Measurements from ENCODE around the gene ZFY. TPM values are rescaled to one million over a fixed set of nuclear protein-coding genes. Genes with fewer than 3 reads are reported as not detected.

The ZFY gene
- total and polyA plus RNA-seq, 8 donors, result 0.03 to 5.7 (median 2.5) TPM; not detected in 5

- H3K4me3 ChIP-seq, result no peak overlapping the region
- no peaks in the 10 kb centered on the region for H3K36me3 ChIP-seq
- DNase-seq, result no peak
- 100% methylated on average over 2 of the region's 2 CpGs; no CpG with 5 or more reads in 1 of the 2 donors for WGBS, 2 donors
- H3K4me1 ChIP-seq, result no peaks in the 10 kb centered on the region
- no peak overlapping the region for H3K27ac ChIP-seq
- intact Hi-C loops (cut with DNase I), result no loop called here
- H3K27me3 ChIP-seq, result no peaks in the 10 kb centered on the region
- no peak for FAIRE-seq
- TF ChIP-seq CTCF (IDR thresholded peaks at IDR 0.05), result no peak
- H3K9me3 ChIP-seq, result no peaks in the 10 kb centered on the region
- no peak for ATAC-seq
Observed at GRCh38 chrY:2954735-2955134, 19.6 kb downstream of the ZFY start.

- Histone ChIP-seq H3K9me3 (no peaks in the 10 kb centered on the region), H3K36me3 (no peaks in the 10 kb centered on the region), H3K27ac (no peak overlapping the region), H3K4me3 (no peak overlapping the region), H3K4me1 (no peaks in the 10 kb centered on the region), H3K27me3 (no peaks in the 10 kb centered on the region)
- 55% methylated on average over 3 of the region's 3 CpGs; no CpG with 5 or more reads in 1 of the 2 donors for WGBS, 2 donors
- FAIRE-seq, result no peak
- no peak for ATAC-seq
- DNase-seq, result no peak
- no peak for TF ChIP-seq CTCF (IDR thresholded peaks at IDR 0.05)
- intact Hi-C loops (cut with DNase I), result no loop called here
Observed at GRCh38 chrY:2955561-2955960, 20.4 kb downstream of the ZFY start.

- Histone ChIP-seq H3K27ac (no peak overlapping the region), H3K27me3 (no peaks in the 10 kb centered on the region), H3K36me3 (no peaks in the 10 kb centered on the region), H3K4me1 (no peaks in the 10 kb centered on the region), H3K4me3 (no peak overlapping the region), H3K9me3 (no peaks in the 10 kb centered on the region)
- DNase-seq, result no peak
- no peak for ATAC-seq
- intact Hi-C loops (cut with DNase I), result no loop called here
- WGBS, 2 donors, result 96% methylated on average over 2 of the region's 2 CpGs; no CpG with 5 or more reads in 1 of the 2 donors
- no peak for FAIRE-seq
- no peak for TF ChIP-seq CTCF (IDR thresholded peaks at IDR 0.05)
Observed at GRCh38 chrY:2962061-2962460, 26.9 kb downstream of the ZFY start.

- TF ChIP-seq CTCF (IDR thresholded peaks at IDR 0.05), result no peak
Observed at GRCh38 chrY:2964814-2965213, 29.6 kb downstream of the ZFY start.

GRCh38 chrY:2965629-2966028, 30.4 kb downstream of the ZFY start:
- no peaks in the 10 kb centered on the region for H3K27me3 ChIP-seq
- FAIRE-seq (no peak), DNase-seq (peak in 1 of 6 donors; percentile 11), ATAC-seq (no peak)
- 19% methylated on average over 1 of the region's 1 CpG; no CpG with 5 or more reads in 1 of the 2 donors for WGBS, 2 donors
- no peaks in the 10 kb centered on the region for H3K36me3 ChIP-seq
- TF ChIP-seq CTCF (IDR thresholded peaks at IDR 0.05), result no peak
- intact Hi-C loops (cut with DNase I), result no loop called here
- no peaks in the 10 kb centered on the region for H3K9me3 ChIP-seq
- no peak overlapping the region for H3K4me3 ChIP-seq
- H3K4me1 ChIP-seq, result no peaks in the 10 kb centered on the region
- no peak overlapping the region for H3K27ac ChIP-seq

More at GRCh38 chrY:2964814-2965213, 29.6 kb downstream of the ZFY start:
- no peaks in the 10 kb centered on the region for H3K4me1 ChIP-seq
- ATAC-seq (no peak), DNase-seq (no peak), FAIRE-seq (no peak)
- H3K9me3 ChIP-seq, result no peaks in the 10 kb centered on the region
- intact Hi-C loops (cut with DNase I), result no loop called here
- H3K4me3 ChIP-seq, result no peak overlapping the region
- no peak overlapping the region for H3K27ac ChIP-seq
- no peaks in the 10 kb centered on the region for H3K27me3 ChIP-seq
- 50% methylated on average over 1 of the region's 1 CpG; no CpG with 5 or more reads in 1 of the 2 donors for WGBS, 2 donors
- no peaks in the 10 kb centered on the region for H3K36me3 ChIP-seq
